ENCODE measurements around the gene FAM89B.

FAM89B gene

GRCh38 chr11:65593518-65594414, 21.4 kb downstream of the FAM89B start:
- Mint-ChIP-seq H3K36me3 (ENCODE audit: low read depth) (peaks cover 7% of the 10 kb centered on the region), H3K4me3 (no peak overlapping the region), H3K4me1 (peaks cover 18% of the 10 kb centered on the region), H3K9me3 (no peaks in the 10 kb centered on the region), H3K27me3 (no peaks in the 10 kb centered on the region), H3K27ac (no peak overlapping the region)
- peak; percentile 30 for ATAC-seq
- DNase-seq = peak; percentile 63

- H3K4me1 Mint-ChIP-seq = peaks cover 7% of the 10 kb centered on the region
- no peak overlapping the region for H3K27ac Mint-ChIP-seq
- H3K27me3 Mint-ChIP-seq = no peaks in the 10 kb centered on the region
- H3K4me3 Mint-ChIP-seq = no peak overlapping the region
- ATAC-seq (peak; percentile 6), DNase-seq (no peak)
- H3K36me3 Mint-ChIP-seq (ENCODE audit: low read depth) = peaks cover 7% of the 10 kb centered on the region
- H3K9me3 Mint-ChIP-seq = no peaks in the 10 kb centered on the region
Measured at GRCh38 chr11:65595131-65595530, 22.8 kb downstream of the FAM89B start.

DNA sequence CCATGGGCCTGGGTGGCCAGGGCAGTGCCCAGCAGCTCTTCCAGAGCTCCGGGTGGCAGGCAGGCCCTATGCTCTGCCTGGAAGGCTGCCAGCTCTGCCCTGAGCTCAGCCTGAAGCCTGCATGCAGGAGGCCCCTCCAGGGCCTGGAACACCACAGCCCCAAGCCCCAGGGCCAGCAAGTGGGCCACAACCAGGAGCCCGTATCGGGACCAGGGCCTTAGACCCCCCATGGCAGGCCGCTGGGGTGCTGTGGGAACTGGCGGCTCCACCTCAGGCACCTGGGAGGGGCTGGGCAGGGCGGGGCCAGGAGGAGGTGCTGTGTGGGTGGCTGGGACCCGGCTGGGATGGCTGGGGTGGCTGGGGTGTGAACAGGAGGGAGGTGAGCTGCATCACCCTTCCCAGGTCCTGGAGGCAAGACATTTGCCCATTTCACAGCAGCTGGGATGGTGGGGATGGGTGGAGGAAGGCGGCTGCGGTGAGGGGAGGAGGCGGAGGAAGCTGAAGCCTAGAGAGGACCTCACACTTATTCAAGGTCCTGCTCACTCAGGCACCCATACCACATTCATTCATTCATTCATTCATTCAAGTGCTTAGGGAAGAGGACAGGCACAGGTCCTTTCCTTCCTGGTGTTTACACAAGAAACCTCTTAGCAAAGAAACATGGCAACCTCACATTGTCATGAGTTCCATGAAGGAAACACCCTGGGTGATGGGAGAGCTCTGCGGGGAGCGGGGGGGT, 23.4 kb downstream of the FAM89B start, which contains the start of gene KCNK7:
TSS of gene KCNK7 (minus strand) at position 258 of the 739 bp plus-strand sequence. CDS start at position 230, 28 bp downstream.
- Mint-ChIP-seq H3K4me1 (peaks cover 7% of the 10 kb centered on the region), H3K4me3 (no peak within 1 kb of the TSS), H3K36me3 (ENCODE audit: low read depth) (peaks cover 2% of the 10 kb centered on the region), H3K27ac (no peak within 1 kb of the TSS), H3K9me3 (no peaks in the 10 kb centered on the region), H3K27me3 (no peaks in the 10 kb centered on the region)
- ATAC-seq (peak; percentile 15), DNase-seq (no peak)

DNA sequence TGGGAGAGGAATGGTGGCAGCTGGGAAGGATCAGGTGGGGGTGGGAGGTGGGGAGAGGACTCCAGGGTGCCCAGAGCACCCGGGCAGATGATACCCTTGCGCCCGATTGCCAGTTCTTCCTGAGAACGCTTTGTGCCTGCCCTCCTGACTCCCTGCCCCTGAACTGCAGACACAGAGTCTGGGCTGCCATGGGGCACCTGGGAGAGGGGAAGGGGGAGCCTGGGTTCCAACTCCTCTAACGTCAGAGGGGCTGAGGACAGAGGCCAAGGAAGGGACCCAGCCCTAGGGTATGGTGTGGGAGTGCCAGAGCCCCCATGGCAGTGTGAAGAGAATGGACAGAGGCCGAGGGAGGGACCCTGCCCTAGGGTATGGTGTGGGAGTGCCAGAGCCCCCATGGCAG, 24.2 kb downstream of the FAM89B start:
- Mint-ChIP-seq H3K27me3 (no peaks in the 10 kb centered on the region), H3K4me1 (peaks cover 7% of the 10 kb centered on the region), H3K9me3 (no peaks in the 10 kb centered on the region), H3K36me3 (ENCODE audit: low read depth) (peaks cover 2% of the 10 kb centered on the region), H3K27ac (no peak overlapping the region), H3K4me3 (no peak overlapping the region)
- DNase-seq (no peak), ATAC-seq (no peak)

DNA sequence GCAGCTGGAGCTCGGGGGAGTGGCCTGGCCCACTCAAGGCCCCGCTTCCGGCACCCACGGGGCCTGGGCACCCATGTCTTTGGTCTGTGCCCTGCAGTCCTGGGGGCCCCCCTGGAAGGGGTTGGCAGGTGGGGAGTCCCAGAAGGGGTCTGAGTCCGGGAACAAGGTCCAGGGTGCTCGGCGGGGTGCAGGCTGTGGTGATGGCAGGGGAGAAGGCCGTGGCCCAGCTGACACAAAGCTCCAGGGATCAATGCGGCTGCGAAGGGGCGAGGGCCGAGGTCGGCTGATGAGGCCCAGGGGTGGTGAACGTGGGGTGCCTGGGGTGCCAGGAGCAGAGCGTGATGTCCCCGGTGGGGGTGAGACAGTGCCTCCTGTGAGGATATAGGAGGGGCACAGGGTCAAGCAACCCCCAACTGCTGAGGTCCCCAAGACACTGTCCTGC, 25.9 kb downstream of the FAM89B start:
- Mint-ChIP-seq H3K9me3 (no peaks in the 10 kb centered on the region), H3K4me3 (no peak overlapping the region), H3K27ac (no peak overlapping the region), H3K27me3 (no peaks in the 10 kb centered on the region), H3K36me3 (ENCODE audit: low read depth) (peaks cover 4% of the 10 kb centered on the region), H3K4me1 (peaks cover 7% of the 10 kb centered on the region)
- ATAC-seq = no peak
- DNase-seq = no peak

DNA sequence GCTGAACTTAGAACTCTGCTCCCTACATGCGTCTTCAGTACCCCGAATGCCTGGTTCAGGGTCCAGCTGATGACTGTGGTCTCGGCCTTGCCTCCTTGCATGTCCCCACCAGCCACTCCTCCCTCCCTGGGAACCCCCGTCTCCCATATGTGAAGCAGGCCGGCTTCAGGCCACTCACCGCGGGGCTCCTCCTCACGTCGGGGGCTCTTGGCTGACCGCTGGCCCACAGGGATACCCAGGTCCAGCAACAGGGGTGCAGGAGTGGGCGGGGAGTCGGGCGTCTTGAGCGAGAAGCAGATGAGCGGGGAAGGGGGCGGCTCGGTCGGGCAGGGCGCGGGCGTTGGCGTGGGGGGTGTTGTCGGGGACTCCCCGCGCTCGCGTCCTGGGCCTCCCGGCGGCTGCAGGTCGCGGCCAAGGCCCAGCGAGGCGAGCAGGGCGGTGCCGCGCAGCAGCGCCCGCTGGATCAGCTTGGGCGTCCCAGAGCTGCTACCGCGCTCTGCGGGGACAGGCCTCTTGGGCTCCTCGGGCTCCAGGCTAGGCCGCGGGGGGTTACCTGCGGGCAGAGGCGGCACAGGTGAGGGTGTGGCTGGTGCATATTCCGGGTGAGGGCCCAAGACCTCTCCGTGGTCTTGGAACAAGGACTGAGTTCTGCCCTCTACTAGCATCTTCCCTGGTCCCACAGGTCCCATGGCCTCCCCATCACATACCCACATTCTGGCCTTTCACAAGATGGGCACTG, 27.0 kb downstream of the FAM89B start:
- Mint-ChIP-seq H3K27me3 (no peaks in the 10 kb centered on the region), H3K4me1 (peaks cover 7% of the 10 kb centered on the region), H3K9me3 (no peaks in the 10 kb centered on the region), H3K27ac (no peak overlapping the region), H3K4me3 (no peak overlapping the region), H3K36me3 (ENCODE audit: low read depth) (peaks cover 12% of the 10 kb centered on the region)
- DNase-seq (no peak), ATAC-seq (no peak)

GRCh38 chr11:65599955-65600246, 27.6 kb downstream of the FAM89B start:
- H3K36me3 Mint-ChIP-seq (ENCODE audit: low read depth) = peaks cover 13% of the 10 kb centered on the region
- peaks cover 6% of the 10 kb centered on the region for H3K4me1 Mint-ChIP-seq

GRCh38 chr11:65604258-65604657, 31.9 kb downstream of the FAM89B start:
- Mint-ChIP-seq H3K9me3 (no peaks in the 10 kb centered on the region), H3K27me3 (no peaks in the 10 kb centered on the region), H3K4me3 (no peak overlapping the region), H3K27ac (no peak overlapping the region), H3K36me3 (ENCODE audit: low read depth) (peaks cover 21% of the 10 kb centered on the region), H3K4me1 (peaks cover 3% of the 10 kb centered on the region)
- DNase-seq (no peak), ATAC-seq (no peak)

More at GRCh38 chr11:65599955-65600246, 27.6 kb downstream of the FAM89B start:
- ATAC-seq = no peak
- H3K4me3 Mint-ChIP-seq = no peak overlapping the region
- no peak for DNase-seq
- H3K27me3 Mint-ChIP-seq = no peaks in the 10 kb centered on the region
- no peak overlapping the region for H3K27ac Mint-ChIP-seq
- no peaks in the 10 kb centered on the region for H3K9me3 Mint-ChIP-seq

DNA sequence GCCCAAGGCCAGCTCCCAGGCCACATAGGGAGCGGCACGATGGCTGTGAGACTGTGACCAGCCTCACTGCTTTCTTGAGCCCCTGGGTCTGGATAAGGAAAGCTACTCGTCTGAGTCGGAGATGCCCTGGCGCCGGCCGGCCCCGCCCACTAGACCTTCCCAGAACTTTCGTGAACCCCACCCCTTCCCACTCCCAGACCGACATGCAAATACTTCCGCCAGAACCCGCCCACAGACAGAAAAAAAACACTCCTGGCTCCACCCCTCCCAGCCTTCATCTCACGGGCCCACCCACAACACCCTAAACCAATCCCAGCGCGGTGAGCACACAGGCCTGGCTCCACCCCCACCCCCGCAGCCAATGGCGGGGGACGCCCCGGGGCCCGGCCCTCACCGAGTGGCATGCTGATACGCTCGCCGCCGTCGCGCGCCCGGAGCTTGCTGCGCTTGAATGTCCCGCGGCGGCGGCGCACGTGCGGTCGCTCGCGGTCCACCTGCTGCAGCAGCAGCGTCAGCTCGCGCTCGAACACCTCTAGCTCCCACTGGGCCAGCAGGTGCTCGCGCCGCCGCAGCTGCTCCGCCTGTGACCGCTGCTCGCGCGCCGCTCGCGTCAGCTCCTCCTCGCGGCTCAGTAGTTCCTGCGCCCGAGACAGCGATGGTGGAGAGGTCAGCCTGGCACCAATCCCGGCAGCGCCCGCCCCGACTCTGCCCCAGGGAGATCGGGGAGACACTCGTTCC, 34.7 kb downstream of the FAM89B start:
- DNase-seq (peak; percentile 29), ATAC-seq (peak; percentile 61)
- peaks cover 24% of the 10 kb centered on the region for H3K4me1 Mint-ChIP-seq
- peaks cover 26% of the 10 kb centered on the region for H3K36me3 Mint-ChIP-seq (ENCODE audit: low read depth)
- H3K9me3 Mint-ChIP-seq = no peaks in the 10 kb centered on the region
- H3K27ac Mint-ChIP-seq = no peak overlapping the region
- no peaks in the 10 kb centered on the region for H3K27me3 Mint-ChIP-seq
- no peak overlapping the region for H3K4me3 Mint-ChIP-seq

- no peak for DNase-seq
- Mint-ChIP-seq H3K4me1 (peaks cover 32% of the 10 kb centered on the region), H3K27me3 (no peaks in the 10 kb centered on the region), H3K9me3 (no peaks in the 10 kb centered on the region), H3K36me3 (ENCODE audit: low read depth) (peaks cover 30% of the 10 kb centered on the region), H3K4me3 (no peak overlapping the region), H3K27ac (no peak overlapping the region)
- no peak for ATAC-seq
Measured at GRCh38 chr11:65607614-65608426, 35.5 kb downstream of the FAM89B start.

DNA sequence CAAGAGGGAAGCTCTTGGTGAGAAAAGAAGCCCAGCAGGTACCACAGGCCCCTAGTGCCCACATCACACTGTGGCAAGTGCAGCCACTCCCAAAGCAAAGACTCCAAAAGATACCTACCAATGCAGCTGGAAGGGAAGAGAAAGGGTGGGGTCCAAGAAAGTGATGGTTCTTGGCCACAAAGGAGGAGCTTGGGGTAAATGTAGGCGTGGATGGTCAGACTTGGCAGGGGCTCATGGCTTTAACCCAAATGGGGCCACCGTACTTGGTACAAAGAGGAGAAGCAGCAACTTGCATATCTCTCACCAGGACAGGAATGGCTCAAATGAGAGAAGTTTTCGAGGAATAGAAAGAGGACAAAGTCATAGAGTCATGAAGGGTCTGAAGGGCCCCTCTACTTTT, 36.9 kb downstream of the FAM89B start:
- DNase-seq (no peak), ATAC-seq (no peak)
- Mint-ChIP-seq H3K9me3 (no peaks in the 10 kb centered on the region), H3K36me3 (ENCODE audit: low read depth) (peaks cover 21% of the 10 kb centered on the region), H3K4me3 (no peak overlapping the region), H3K4me1 (peaks cover 37% of the 10 kb centered on the region), H3K27me3 (no peaks in the 10 kb centered on the region), H3K27ac (peak overlapping the region; percentile 38)

- ATAC-seq (no peak), DNase-seq (no peak)
- Mint-ChIP-seq H3K27ac (peak overlapping the region; percentile 38), H3K27me3 (no peaks in the 10 kb centered on the region), H3K36me3 (ENCODE audit: low read depth) (peaks cover 21% of the 10 kb centered on the region), H3K9me3 (no peaks in the 10 kb centered on the region), H3K4me1 (peaks cover 37% of the 10 kb centered on the region), H3K4me3 (no peak overlapping the region)
Measured at GRCh38 chr11:65609665-65610064, 37.3 kb downstream of the FAM89B start.

DNA sequence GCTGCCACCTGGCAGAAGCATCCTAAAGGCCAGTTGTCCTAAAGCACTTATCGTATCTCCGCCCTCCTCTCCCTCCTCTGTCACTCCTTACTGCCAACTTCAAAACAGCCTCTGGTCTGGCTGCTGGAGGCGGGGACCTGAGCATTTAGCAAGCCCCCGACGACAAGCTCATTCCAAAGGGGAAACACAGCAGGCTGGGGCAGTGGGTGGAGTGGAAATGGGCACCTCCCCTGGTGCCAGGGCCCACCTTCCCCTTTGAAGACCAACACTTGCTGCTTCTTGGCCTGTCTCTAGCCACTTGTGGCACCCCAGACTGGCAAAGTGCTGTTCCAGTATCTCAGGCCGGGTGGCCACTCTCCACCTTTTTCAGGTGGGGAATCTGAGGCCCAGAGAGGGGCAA, 38.1 kb downstream of the FAM89B start:
- Mint-ChIP-seq H3K4me1 (peaks cover 40% of the 10 kb centered on the region), H3K9me3 (no peaks in the 10 kb centered on the region), H3K4me3 (no peak overlapping the region), H3K27ac (peak overlapping the region; percentile 41), H3K36me3 (ENCODE audit: low read depth) (peaks cover 22% of the 10 kb centered on the region), H3K27me3 (peaks cover under 1% of the 10 kb centered on the region)
- no peak for ATAC-seq
- DNase-seq = no peak

Data from activated naive CD8-positive, alpha-beta T cell treated with anti-CD3 and anti-CD28 coated beads, Interleukin-2, amount 50 U/mL, for 24 hours (primary cell).